ENCODE measurements around the gene GPR15LG. TPM values are rescaled to one million over a fixed set of nuclear protein-coding genes. Genes with fewer than 3 reads are reported as not detected.

Gene GPR15LG
- total and polyA plus RNA-seq, 2 experiments from 2014 or later, result not detected

DNA sequence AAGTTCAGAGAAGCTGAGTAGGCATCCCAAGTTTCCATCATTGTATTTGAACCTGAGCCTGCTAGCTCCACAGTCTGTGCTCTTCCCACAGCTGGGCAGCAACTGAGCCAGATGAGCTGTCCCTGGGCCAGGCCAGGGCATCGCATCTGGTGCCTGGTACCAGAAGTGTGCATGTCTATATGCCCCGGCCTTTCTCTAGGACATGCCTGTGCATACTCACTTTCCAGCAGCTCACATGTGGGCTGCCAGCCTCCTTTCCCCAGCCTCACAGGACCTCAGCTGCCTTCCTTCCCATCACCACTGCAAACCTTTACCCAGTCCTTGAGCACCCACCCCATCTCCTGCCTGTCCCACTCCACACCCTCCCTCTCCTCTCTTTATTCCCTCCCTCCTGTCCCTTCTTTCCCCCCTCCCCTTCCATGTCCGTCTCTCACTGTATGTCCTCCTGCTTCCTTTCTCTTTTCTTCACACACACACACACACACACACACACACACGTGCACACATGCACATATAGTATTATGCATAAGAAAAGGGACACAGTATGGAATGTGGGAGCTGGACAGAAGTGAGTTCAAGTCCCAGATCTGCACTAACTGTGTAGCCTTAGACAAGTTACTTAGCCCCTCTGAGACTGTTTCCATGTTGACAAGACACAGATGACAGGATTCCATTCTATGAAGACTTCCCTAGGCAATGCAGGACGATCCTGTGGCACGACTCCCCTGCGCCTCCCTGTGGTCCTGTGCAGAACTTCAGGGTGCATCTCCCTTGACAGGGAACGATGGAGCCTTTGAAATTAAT is 31.6 kb downstream of the GPR15LG start:
- H3K27me3 ChIP-seq (ENCODE audit: insufficient read depth), result no peaks in the 10 kb centered on the region
- H2AFZ ChIP-seq, result no peak overlapping the region
- peaks cover 3% of the 10 kb centered on the region for H3K27me3 Mint-ChIP-seq (ENCODE audit: insufficient read depth, low read depth, poor library complexity)
- no peaks in the 10 kb centered on the region for H3K36me3 Mint-ChIP-seq (ENCODE audit: low read depth)
- peak; percentile 76 for ATAC-seq
- no peak overlapping the region for H3K27ac ChIP-seq (ENCODE audit: low read depth)
- H3F3A ChIP-seq (replicated peaks; ENCODE audit: low read depth), result no peaks in the 10 kb centered on the region
- H3K79me2 ChIP-seq (replicated peaks; ENCODE audit: insufficient read depth), result no peaks in the 10 kb centered on the region
- DNase-seq (ENCODE audit: low spot score), result peak; percentile 84
- no peak overlapping the region for H3K4me3 ChIP-seq
- H3K4me1 Mint-ChIP-seq, result no peaks in the 10 kb centered on the region
- H3K9me2 ChIP-seq (ENCODE audit: insufficient read depth), result no peaks in the 10 kb centered on the region
- H3K27ac Mint-ChIP-seq, result no peak overlapping the region
- H3K36me3 ChIP-seq (ENCODE audit: insufficient read depth), result no peaks in the 10 kb centered on the region
- H3K4me1 ChIP-seq (ENCODE audit: insufficient read depth), result no peaks in the 10 kb centered on the region
- H3K9me3 Mint-ChIP-seq, result no peaks in the 10 kb centered on the region
- no peak overlapping the region for H3K4me2 ChIP-seq
- H4K20me1 ChIP-seq (replicated peaks; ENCODE audit: insufficient read depth), result no peaks in the 10 kb centered on the region; the same call in 1 of the 2 replicates
- no peak overlapping the region for H3K4me3 Mint-ChIP-seq
- no peak for TF ChIP-seq CREB1 (CRISPR knock-in tag; IDR thresholded peaks at IDR 0.05; ENCODE audit: low read depth)
- TF ChIP-seq, protein P1, sequence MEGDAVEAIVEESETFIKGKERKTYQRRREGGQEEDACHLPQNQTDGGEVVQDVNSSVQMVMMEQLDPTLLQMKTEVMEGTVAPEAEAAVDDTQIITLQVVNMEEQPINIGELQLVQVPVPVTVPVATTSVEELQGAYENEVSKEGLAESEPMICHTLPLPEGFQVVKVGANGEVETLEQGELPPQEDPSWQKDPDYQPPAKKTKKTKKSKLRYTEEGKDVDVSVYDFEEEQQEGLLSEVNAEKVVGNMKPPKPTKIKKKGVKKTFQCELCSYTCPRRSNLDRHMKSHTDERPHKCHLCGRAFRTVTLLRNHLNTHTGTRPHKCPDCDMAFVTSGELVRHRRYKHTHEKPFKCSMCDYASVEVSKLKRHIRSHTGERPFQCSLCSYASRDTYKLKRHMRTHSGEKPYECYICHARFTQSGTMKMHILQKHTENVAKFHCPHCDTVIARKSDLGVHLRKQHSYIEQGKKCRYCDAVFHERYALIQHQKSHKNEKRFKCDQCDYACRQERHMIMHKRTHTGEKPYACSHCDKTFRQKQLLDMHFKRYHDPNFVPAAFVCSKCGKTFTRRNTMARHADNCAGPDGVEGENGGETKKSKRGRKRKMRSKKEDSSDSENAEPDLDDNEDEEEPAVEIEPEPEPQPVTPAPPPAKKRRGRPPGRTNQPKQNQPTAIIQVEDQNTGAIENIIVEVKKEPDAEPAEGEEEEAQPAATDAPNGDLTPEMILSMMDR (conservative IDR thresholded peaks at IDR 0.05; ENCODE audit: low read depth in 2 of 2), result peak; percentile 89 to 93

DNA sequence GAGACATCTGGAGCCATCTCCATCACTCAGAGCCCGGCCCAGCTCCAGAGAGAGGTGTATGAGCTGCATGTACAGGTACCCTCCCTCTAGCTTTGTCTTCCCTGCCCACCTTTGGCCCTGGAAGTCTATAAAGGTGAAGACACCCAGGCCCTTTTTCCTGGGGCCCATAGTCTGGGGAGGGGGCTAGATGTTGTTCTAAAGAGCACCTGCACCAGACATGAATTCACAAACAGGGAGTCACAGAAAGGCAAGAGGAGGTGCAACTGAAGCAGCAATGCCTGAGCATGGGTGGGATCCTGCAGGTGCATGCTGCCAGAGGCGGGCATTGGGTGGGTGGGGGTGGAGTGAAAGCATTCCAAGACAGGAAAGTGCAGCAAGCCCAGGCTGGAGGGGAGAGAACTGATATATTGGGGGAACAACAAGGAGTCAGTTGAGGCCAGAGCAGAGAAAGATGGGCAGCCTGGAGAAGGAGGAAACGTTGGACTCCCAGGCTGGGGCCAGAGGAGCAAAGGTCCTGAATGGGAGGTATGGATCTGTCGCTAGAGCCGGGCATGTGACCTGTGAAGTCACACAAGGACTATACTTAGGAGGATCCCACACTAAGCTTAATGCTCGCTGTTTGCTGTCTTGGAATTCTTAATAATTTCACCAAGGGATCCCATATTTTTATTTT is 32.4 kb downstream of the GPR15LG start:
- no peak overlapping the region for H3K27ac ChIP-seq (ENCODE audit: low read depth)
- DNase-seq (ENCODE audit: low spot score) (no peak), ATAC-seq (no peak)
- no peak overlapping the region for H2AFZ ChIP-seq
- no peaks in the 10 kb centered on the region for H3K36me3 ChIP-seq (ENCODE audit: insufficient read depth)
- H3K9me3 Mint-ChIP-seq, result no peaks in the 10 kb centered on the region
- no peak overlapping the region for H3K4me3 Mint-ChIP-seq
- no peak overlapping the region for H3K4me2 ChIP-seq
- H3K79me2 ChIP-seq (replicated peaks; ENCODE audit: insufficient read depth), result no peaks in the 10 kb centered on the region
- no peak overlapping the region for H3K27ac Mint-ChIP-seq
- peaks cover 3% of the 10 kb centered on the region for H3K27me3 Mint-ChIP-seq (ENCODE audit: insufficient read depth, low read depth, poor library complexity)
- H3K27me3 ChIP-seq (ENCODE audit: insufficient read depth), result no peaks in the 10 kb centered on the region
- H3K36me3 Mint-ChIP-seq (ENCODE audit: low read depth), result no peaks in the 10 kb centered on the region
- H3K4me3 ChIP-seq, result no peak overlapping the region
- no peaks in the 10 kb centered on the region for H3K9me2 ChIP-seq (ENCODE audit: insufficient read depth)
- H4K20me1 ChIP-seq (replicated peaks; ENCODE audit: insufficient read depth), result no peaks in the 10 kb centered on the region; the same call in 1 of the 2 replicates
- no peaks in the 10 kb centered on the region for H3K4me1 ChIP-seq (ENCODE audit: insufficient read depth)
- no peaks in the 10 kb centered on the region for H3F3A ChIP-seq (replicated peaks; ENCODE audit: low read depth)
- no peaks in the 10 kb centered on the region for H3K4me1 Mint-ChIP-seq
- TF ChIP-seq REST (IDR thresholded peaks at IDR 0.05; ENCODE audit: unreplicated experiment) (no peak), ZNF331 (CRISPR knock-in tag; IDR thresholded peaks at IDR 0.05; ENCODE audit: low read depth) (no peak), EZH2phosphoT487 (IDR thresholded peaks at IDR 0.05; ENCODE audit: unreplicated experiment) (no peak), POLR2AphosphoS5 (IDR thresholded peaks at IDR 0.05; ENCODE audit: low read depth) (no peak), CREB1 (CRISPR knock-in tag; IDR thresholded peaks at IDR 0.05; ENCODE audit: low read depth) (no peak)
- TF ChIP-seq, protein P2, sequence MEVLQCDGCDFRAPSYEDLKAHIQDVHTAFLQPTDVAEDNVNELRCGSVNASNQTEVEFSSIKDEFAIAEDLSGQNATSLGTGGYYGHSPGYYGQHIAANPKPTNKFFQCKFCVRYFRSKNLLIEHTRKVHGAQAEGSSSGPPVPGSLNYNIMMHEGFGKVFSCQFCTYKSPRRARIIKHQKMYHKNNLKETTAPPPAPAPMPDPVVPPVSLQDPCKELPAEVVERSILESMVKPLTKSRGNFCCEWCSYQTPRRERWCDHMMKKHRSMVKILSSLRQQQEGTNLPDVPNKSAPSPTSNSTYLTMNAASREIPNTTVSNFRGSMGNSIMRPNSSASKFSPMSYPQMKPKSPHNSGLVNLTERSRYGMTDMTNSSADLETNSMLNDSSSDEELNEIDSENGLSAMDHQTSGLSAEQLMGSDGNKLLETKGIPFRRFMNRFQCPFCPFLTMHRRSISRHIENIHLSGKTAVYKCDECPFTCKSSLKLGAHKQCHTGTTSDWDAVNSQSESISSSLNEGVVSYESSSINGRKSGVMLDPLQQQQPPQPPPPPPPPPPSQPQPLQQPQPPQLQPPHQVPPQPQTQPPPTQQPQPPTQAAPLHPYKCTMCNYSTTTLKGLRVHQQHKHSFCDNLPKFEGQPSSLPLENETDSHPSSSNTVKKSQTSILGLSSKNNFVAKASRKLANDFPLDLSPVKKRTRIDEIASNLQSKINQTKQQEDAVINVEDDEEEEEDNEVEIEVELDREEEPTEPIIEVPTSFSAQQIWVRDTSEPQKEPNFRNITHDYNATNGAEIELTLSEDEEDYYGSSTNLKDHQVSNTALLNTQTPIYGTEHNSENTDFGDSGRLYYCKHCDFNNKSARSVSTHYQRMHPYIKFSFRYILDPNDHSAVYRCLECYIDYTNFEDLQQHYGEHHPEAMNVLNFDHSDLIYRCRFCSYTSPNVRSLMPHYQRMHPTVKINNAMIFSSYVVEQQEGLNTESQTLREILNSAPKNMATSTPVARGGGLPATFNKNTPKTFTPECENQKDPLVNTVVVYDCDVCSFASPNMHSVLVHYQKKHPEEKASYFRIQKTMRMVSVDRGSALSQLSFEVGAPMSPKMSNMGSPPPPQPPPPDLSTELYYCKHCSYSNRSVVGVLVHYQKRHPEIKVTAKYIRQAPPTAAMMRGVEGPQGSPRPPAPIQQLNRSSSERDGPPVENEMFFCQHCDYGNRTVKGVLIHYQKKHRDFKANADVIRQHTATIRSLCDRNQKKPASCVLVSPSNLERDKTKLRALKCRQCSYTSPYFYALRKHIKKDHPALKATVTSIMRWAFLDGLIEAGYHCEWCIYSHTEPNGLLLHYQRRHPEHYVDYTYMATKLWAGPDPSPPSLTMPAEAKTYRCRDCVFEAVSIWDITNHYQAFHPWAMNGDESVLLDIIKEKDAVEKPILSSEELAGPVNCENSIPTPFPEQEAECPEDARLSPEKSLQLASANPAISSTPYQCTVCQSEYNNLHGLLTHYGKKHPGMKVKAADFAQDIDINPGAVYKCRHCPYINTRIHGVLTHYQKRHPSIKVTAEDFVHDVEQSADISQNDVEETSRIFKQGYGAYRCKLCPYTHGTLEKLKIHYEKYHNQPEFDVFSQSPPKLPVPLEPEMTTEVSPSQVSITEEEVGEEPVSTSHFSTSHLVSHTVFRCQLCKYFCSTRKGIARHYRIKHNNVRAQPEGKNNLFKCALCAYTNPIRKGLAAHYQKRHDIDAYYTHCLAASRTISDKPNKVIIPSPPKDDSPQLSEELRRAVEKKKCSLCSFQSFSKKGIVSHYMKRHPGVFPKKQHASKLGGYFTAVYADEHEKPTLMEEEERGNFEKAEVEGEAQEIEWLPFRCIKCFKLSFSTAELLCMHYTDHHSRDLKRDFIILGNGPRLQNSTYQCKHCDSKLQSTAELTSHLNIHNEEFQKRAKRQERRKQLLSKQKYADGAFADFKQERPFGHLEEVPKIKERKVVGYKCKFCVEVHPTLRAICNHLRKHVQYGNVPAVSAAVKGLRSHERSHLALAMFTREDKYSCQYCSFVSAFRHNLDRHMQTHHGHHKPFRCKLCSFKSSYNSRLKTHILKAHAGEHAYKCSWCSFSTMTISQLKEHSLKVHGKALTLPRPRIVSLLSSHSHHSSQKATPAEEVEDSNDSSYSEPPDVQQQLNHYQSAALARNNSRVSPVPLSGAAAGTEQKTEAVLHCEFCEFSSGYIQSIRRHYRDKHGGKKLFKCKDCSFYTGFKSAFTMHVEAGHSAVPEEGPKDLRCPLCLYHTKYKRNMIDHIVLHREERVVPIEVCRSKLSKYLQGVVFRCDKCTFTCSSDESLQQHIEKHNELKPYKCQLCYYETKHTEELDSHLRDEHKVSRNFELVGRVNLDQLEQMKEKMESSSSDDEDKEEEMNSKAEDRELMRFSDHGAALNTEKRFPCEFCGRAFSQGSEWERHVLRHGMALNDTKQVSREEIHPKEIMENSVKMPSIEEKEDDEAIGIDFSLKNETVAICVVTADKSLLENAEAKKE (CRISPR knock-in tag; IDR thresholded peaks at IDR 0.05), result no peak
